H1 (cell line): ENCODE data around the gene CABP5. TPM values are rescaled to one million over a fixed set of nuclear protein-coding genes. Genes with fewer than 3 reads are reported as not detected.
A peak's percentile ranks its signal among the peaks of the same experiment; 100 is the strongest.

ENCODE experiments used
- CTCF ChIA-PET: fragments of 300-600 bp; sonication (Branson Sonifier 250); formaldehyde crosslinking; loops from one replicate; lab custom pipeline; 2021; ENCODE audit not compliant: partially characterized antibody; lab: Charles Lee
- POLR2A ChIA-PET: fragments of 300-600 bp; sonication (Branson Sonifier 250); formaldehyde crosslinking; loops from one replicate; lab custom pipeline; 2021; ENCODE audit warnings: inconsistent platforms; ENCODE audit not compliant: partially characterized antibody; lab: Charles Lee
- DNase-seq, 2 experiments: peaks; one replicate each; pipeline versions ENCODE4 v3.0.0 to v3.0.0-alpha.2; 2010 to 2022; ENCODE audit warnings: low spot score in 2 of 2, low read depth in 1 of 2, mixed read lengths in 1 of 2
- FAIRE-seq: peaks from 2 replicates; lab custom pipeline; 2011; peaks lifted over from hg19 to GRCh38; lab: Jason Lieb, UNC
- H2AFZ ChIP-seq: 2 replicates; pipeline ENCODE4 v1.8.1; 2012; ENCODE audit warnings: low read length, inconsistent platforms
- H2AK5ac ChIP-seq: 2 replicates; pipeline ENCODE4 v1.6.1; 2013; ENCODE audit warnings: low read depth, low read length
- H2BK120ac ChIP-seq: replicated peaks from 2 replicates; pipeline ENCODE3; 2013; ENCODE audit warnings: low read depth, low read length, inconsistent platforms
- H2BK12ac ChIP-seq: 2 replicates; pipeline ENCODE4 v1.6.1; 2013; ENCODE audit warnings: low read depth, low read length
- H2BK15ac ChIP-seq: 2 replicates; pipeline ENCODE4 v1.6.1; 2013; ENCODE audit warnings: low read length
- H2BK20ac ChIP-seq: 2 replicates; pipeline ENCODE4 v1.6.1; 2013; ENCODE audit warnings: low read length
- H2BK5ac ChIP-seq: 2 replicates; pipeline ENCODE4 v1.6.1; 2013; ENCODE audit warnings: low read depth, low read length
- H3K14ac ChIP-seq: 2 replicates; pipeline ENCODE4 v1.6.1; 2013; ENCODE audit warnings: inconsistent platforms; ENCODE audit not compliant: insufficient read length
- H3K18ac ChIP-seq: 2 replicates; pipeline ENCODE4 v1.6.1; 2013; ENCODE audit warnings: low read length; ENCODE audit errors: extremely low read depth
- H3K23ac ChIP-seq: 2 replicates; pipeline ENCODE4 v1.6.1; 2013; ENCODE audit warnings: inconsistent platforms; ENCODE audit not compliant: insufficient read length
- H3K23me2 ChIP-seq: 2 replicates; pipeline ENCODE4 v1.6.1; 2013; ENCODE audit warnings: low read depth, low read length
- H3K27ac ChIP-seq: 2 replicates; pipeline ENCODE4 v1.6.1; 2011; ENCODE audit warnings: low read depth, low read length, inconsistent platforms
- H3K27me3 ChIP-seq, 4 experiments: replicated peaks in 1 of 4; 1 replicate in 1 of 4; 2 replicates in 3 of 4; pipeline versions ENCODE4 v1.6.1 to v1.8.1; 2011 to 2013; ENCODE audit warnings: low read length in 3 of 4, mild to moderate bottlenecking in 3 of 4, inconsistent platforms in 2 of 4, mixed read lengths in 2 of 4, moderate library complexity in 1 of 4; ENCODE audit not compliant: control insufficient read depth in 3 of 4, insufficient read depth in 3 of 4; ENCODE audit errors: extremely low read depth in 1 of 4
- H3K36me3 ChIP-seq, 4 experiments: 2 replicates each; pipeline versions ENCODE4 v1.6.1 to v1.8.1; 2011 to 2013; ENCODE audit warnings: mild to moderate bottlenecking in 4 of 4, low read length in 3 of 4, moderate library complexity in 2 of 4, control low read depth in 1 of 4, inconsistent platforms in 1 of 4; ENCODE audit not compliant: insufficient read depth in 4 of 4, control insufficient read depth in 2 of 4
- H3K4ac ChIP-seq: replicated peaks from 2 replicates; pipeline ENCODE3; 2013; ENCODE audit warnings: low read length, low read depth, mixed read lengths, inconsistent platforms; ENCODE audit not compliant: insufficient read length
- H3K4me1 ChIP-seq, 4 experiments: replicated peaks in 1 of 4; 1 replicate in 1 of 4; 2 replicates in 3 of 4; pipeline versions ENCODE4 v1.6.1 to v1.8.1; 2011 to 2013; ENCODE audit warnings: low read length in 3 of 4, inconsistent platforms in 2 of 4, mixed read lengths in 1 of 4; ENCODE audit not compliant: insufficient read depth in 4 of 4, control insufficient read depth in 3 of 4
- H3K4me2 ChIP-seq, 2 experiments: 2 replicates each; pipeline versions ENCODE4 v1.6.1 to v1.8.1; 2011 to 2013; ENCODE audit warnings: low read depth in 2 of 2, low read length in 2 of 2, control low read depth in 1 of 2, inconsistent platforms in 1 of 2, mild to moderate bottlenecking in 1 of 2; ENCODE audit not compliant: insufficient read depth in 1 of 2
- H3K4me3 ChIP-seq, 4 experiments: fragments of 200-600, 300-600 bp in 1 of 4; sonication (generic), shearing (Covaris generic), sonication (Bioruptor Twin) in 1 of 4; 2 replicates each; pipeline versions ENCODE4 v1.5.1 to v1.8.1; 2011 to 2016; ENCODE audit warnings: low read length in 4 of 4, low read depth in 3 of 4, control low read depth in 2 of 4, inconsistent platforms in 2 of 4, mild to moderate bottlenecking in 2 of 4, mixed read lengths in 1 of 4, moderate library complexity in 1 of 4; ENCODE audit not compliant: insufficient read depth in 2 of 4; ENCODE audit errors: extremely low read depth in 1 of 4
- H3K56ac ChIP-seq: replicated peaks from 2 replicates; pipeline ENCODE3; 2013; ENCODE audit warnings: low read depth, mild to moderate bottlenecking, mixed read lengths, low read length, inconsistent platforms; ENCODE audit not compliant: insufficient read length
- H3K79me1 ChIP-seq: 2 replicates; pipeline ENCODE4 v1.6.1; 2013; ENCODE audit warnings: low read depth, low read length, control low read depth
- H3K79me2 ChIP-seq, 2 experiments: 2 replicates each; pipeline versions ENCODE4 v1.6.1 to v1.8.1; 2012 to 2013; ENCODE audit warnings: low read length in 2 of 2, mild to moderate bottlenecking in 2 of 2, inconsistent platforms in 1 of 2; ENCODE audit not compliant: insufficient read depth in 2 of 2, control insufficient read depth in 1 of 2
- H3K9ac ChIP-seq, 4 experiments: replicated peaks in 1 of 4; 1 replicate in 1 of 4; 2 replicates in 3 of 4; pipeline versions ENCODE4 v1.6.1 to v1.8.1; 2011 to 2013; ENCODE audit warnings: low read depth in 3 of 4, low read length in 3 of 4, control low read depth in 2 of 4, mild to moderate bottlenecking in 2 of 4, moderate library complexity in 2 of 4, inconsistent platforms in 1 of 4; ENCODE audit errors: extremely low read depth in 1 of 4
- H3K9me3 ChIP-seq, 2 experiments: 2 replicates each; pipeline versions ENCODE4 v1.6.1 to v1.8.1; 2012 to 2013; ENCODE audit warnings: mild to moderate bottlenecking in 2 of 2, moderate library complexity in 2 of 2, control low read depth in 1 of 2, inconsistent platforms in 1 of 2, low read depth in 1 of 2, low read length in 1 of 2, mixed read lengths in 1 of 2; ENCODE audit not compliant: insufficient read depth in 2 of 2
- H4K20me1 ChIP-seq, 2 experiments: replicated peaks in 1 of 2; 2 replicates each; pipeline versions ENCODE3 to v1.8.1; 2011 to 2013; ENCODE audit warnings: inconsistent platforms in 2 of 2, low read length in 2 of 2, mild to moderate bottlenecking in 1 of 2; ENCODE audit not compliant: insufficient read depth in 2 of 2, control insufficient read depth in 1 of 2
- H4K5ac ChIP-seq: 2 replicates; pipeline ENCODE4 v1.6.1; 2013; ENCODE audit warnings: low read length, low read depth, mixed read lengths, inconsistent platforms; ENCODE audit not compliant: insufficient read length
- H4K8ac ChIP-seq: 2 replicates; pipeline ENCODE4 v1.8.0; 2013; ENCODE audit warnings: mild to moderate bottlenecking, moderate library complexity, low read length, inconsistent platforms; ENCODE audit not compliant: insufficient read depth; ENCODE audit errors: extremely low read depth
- H4K91ac ChIP-seq: replicated peaks from 2 replicates; pipeline ENCODE3; 2013; ENCODE audit warnings: low read length, mixed read lengths, inconsistent platforms; ENCODE audit not compliant: insufficient read length
- ASH2L ChIP-seq: fragments of 200-600, 300-600 bp; sonication (generic); IDR thresholded peaks from one replicate; pipeline ENCODE4 v1.7.1; 2017; ENCODE audit warnings: low read length
- BRCA1 ChIP-seq: IDR thresholded peaks from 2 replicates; pipeline ENCODE4 v1.6.1; 2012; ENCODE audit warnings: low read depth, low read length, improper control_type of control experiment
- CBX8 ChIP-seq: fragments of 300-800, 300-1000 bp; sonication (generic); IDR thresholded peaks from 2 replicates; pipeline ENCODE4 v1.7.1; 2016; ENCODE audit warnings: low read depth, low read length, borderline replicate concordance
- CHD1 ChIP-seq: IDR thresholded peaks from 2 replicates; pipeline ENCODE4 v1.6.1; 2012; ENCODE audit warnings: low read depth, low read length, improper control_type of control experiment
- EP300 ChIP-seq, 2 experiments: IDR thresholded peaks; 1 replicate in 1 of 2; 2 replicates in 1 of 2; pipeline ENCODE4 v1.6.1; 2011 to 2012; ENCODE audit warnings: low read depth in 2 of 2, low read length in 2 of 2, mild to moderate bottlenecking in 2 of 2, borderline replicate concordance in 1 of 2, inconsistent platforms in 1 of 2, moderate library complexity in 1 of 2
- KDM1A ChIP-seq: fragments of 200-600, 300-600 bp; sonication (generic); IDR thresholded peaks from 2 replicates; pipeline ENCODE4 v1.7.1; 2016; ENCODE audit warnings: mild to moderate bottlenecking, low read length, borderline replicate concordance
- KDM5A ChIP-seq: fragments of 200-600 bp; IDR thresholded peaks from 2 replicates; pipeline ENCODE4 v1.7.1; 2012; ENCODE audit warnings: mild to moderate bottlenecking, low read length, inconsistent platforms, mixed read lengths
- NRF1 ChIP-seq: IDR thresholded peaks from 2 replicates; pipeline ENCODE4 v1.6.1; 2011; ENCODE audit warnings: mild to moderate bottlenecking, low read depth, low read length, improper control_type of control experiment
- PHF8 ChIP-seq: fragments of 200-600 bp; sonication (generic); conservative IDR thresholded peaks from 2 replicates; pipeline ENCODE4 v1.7.1; 2012; ENCODE audit warnings: low read depth, mild to moderate bottlenecking, inconsistent platforms, low read length, moderate library complexity
- RBBP5 ChIP-seq: IDR thresholded peaks from 2 replicates; pipeline ENCODE4 v1.7.1; 2012; ENCODE audit warnings: low read depth, mild to moderate bottlenecking, inconsistent platforms, low read length, moderate library complexity, borderline replicate concordance
- RXRA ChIP-seq: IDR thresholded peaks from 2 replicates; pipeline ENCODE4 v1.6.1; 2011; ENCODE audit warnings: low read depth, mild to moderate bottlenecking, low read length, moderate library complexity; ENCODE audit not compliant: insufficient read depth
- SAP30 ChIP-seq: fragments of 300-600 bp; sonication (generic); IDR thresholded peaks from 2 replicates; pipeline ENCODE4 v1.7.1; 2012; ENCODE audit warnings: low read length, moderate library complexity, mild to moderate bottlenecking, inconsistent platforms; ENCODE audit not compliant: insufficient read depth, insufficient replicate concordance
- SP4 ChIP-seq: IDR thresholded peaks from 2 replicates; pipeline ENCODE4 v1.6.1; 2012; ENCODE audit warnings: low read length, inconsistent platforms
- WGBS, 2 experiments: shearing (Covaris generic) in 1 of 2; methylation state at CpG; one replicate each; pipeline versions ENCODE4 v1.1.6 to v1.1.7; 2013 to 2015; ENCODE audit warnings: low lambda C conversion rate in 2 of 2, mixed read lengths in 2 of 2, inconsistent platforms in 1 of 2, low coverage in 1 of 2, missing lambda C conversion rate in 1 of 2; ENCODE audit not compliant: insufficient replicate concordance in 2 of 2, insufficient coverage in 1 of 2, insufficient read length in 1 of 2; ENCODE audit errors: extremely low coverage in 1 of 2, missing lambda C conversion rate in 1 of 2; 5-methylcytosine and 5-hydroxymethylcytosine counted together
- polyA plus RNA-seq, 7 experiments: library from polyadenylated mRNA; depleted of rRNA in 3 of 7; stranded (reverse) in 5 of 7; unstranded in 2 of 7; fragments of >200 nt in 5 of 7; fragments of 200-250 nt in 2 of 7; gene quantifications; 1 replicate in 5 of 7; 2 replicates in 1 of 7; 4 replicates in 1 of 7; pipeline versions ENCODE4 v1.2.1 to v1.2.3, GENCODE V29; 2011 to 2013; ENCODE audit warnings: missing spikeins in 2 of 7, mixed read lengths in 2 of 7
- total RNA-seq: library from RNA; stranded (reverse); fragmentation: NEBNext Ultra II Directional; extraction: Animal tissue kit (Norgen Biotek cat#: 25700); gene quantifications from 2 replicates; pipeline ENCODE4 v1.2.1, GENCODE V29; 2021
- TF ChIP-seq, protein P1 (sequence below): IDR thresholded peaks from 2 replicates; pipeline ENCODE4 v1.6.1; 2012; ENCODE audit warnings: inconsistent platforms

CABP5 gene
- total and polyA plus RNA-seq, 2 of the 8 experiments (the other 6 are each of a cell fraction or from before 2014, with no cell fraction given), result not detected

DNA sequence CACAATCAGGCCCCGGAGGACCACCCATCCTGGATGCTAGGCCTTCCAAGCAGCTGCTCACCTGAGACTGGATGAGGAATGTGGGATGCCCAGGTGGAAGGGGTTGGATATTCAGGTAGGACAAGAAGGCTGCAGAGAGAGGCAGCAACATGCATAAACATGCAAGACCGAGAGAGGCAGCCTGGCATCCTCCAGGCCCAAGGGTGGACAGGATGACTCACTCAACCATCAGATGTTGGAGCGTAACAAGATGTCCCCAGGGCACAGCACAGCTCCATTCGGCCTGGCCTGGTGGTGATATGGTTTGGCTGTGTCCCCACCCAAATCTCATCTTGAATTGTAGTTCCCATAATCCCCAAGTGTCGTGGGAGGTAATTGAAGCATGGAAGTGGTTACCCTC lies 10.0 kb upstream of the CABP5 start:
- H3K56ac ChIP-seq, result no peak overlapping the region
- no peak overlapping the region for H4K5ac ChIP-seq
- H3K23ac ChIP-seq, result no peak overlapping the region
- H2BK20ac ChIP-seq, result no peak overlapping the region
- H2AK5ac ChIP-seq, result no peak overlapping the region
- no peak overlapping the region for H3K4me3 ChIP-seq
- FAIRE-seq (no peak), DNase-seq (no peak)
- H2BK5ac ChIP-seq, result no peak overlapping the region
- no peak overlapping the region for H3K27ac ChIP-seq
- H2AFZ ChIP-seq, result no peak overlapping the region
- H3K18ac ChIP-seq, result no peak overlapping the region
- H3K9ac ChIP-seq, result no peak overlapping the region
- no peaks in the 10 kb centered on the region for H3K23me2 ChIP-seq
- H2BK120ac ChIP-seq, result no peak overlapping the region
- no peaks in the 10 kb centered on the region for H4K20me1 ChIP-seq
- POLR2A ChIA-PET, result interaction anchor here (1.2 kb wide), 1 partner anchor 90 kb away, joined by 3 read pairs; no protein-coding TSS in a partner anchor
- no peak overlapping the region for H2BK15ac ChIP-seq
- 93% methylated on average over 5 of the region's 5 CpGs; no CpG with 5 or more reads in 1 of the 2 experiments for WGBS, 2 experiments
- no peak overlapping the region for H3K4ac ChIP-seq
- no peak overlapping the region for H3K4me2 ChIP-seq
- no peaks in the 10 kb centered on the region for H3K9me3 ChIP-seq
- TF ChIP-seq PHF8 (no peak), CBX8 (no peak), BRCA1 (no peak), RBBP5 (no peak), CHD1 (no peak), KDM1A (no peak), RXRA (no peak), ASH2L (no peak), EP300 (IDR thresholded peaks at IDR 0.05; ENCODE audit: borderline replicate concordance in 1 of 2, low read depth in 2 of 2, low read length in 2 of 2) (no peak), SAP30 (no peak), SP4 (no peak), NRF1 (no peak), KDM5A (no peak)
- TF ChIP-seq, protein P1, sequence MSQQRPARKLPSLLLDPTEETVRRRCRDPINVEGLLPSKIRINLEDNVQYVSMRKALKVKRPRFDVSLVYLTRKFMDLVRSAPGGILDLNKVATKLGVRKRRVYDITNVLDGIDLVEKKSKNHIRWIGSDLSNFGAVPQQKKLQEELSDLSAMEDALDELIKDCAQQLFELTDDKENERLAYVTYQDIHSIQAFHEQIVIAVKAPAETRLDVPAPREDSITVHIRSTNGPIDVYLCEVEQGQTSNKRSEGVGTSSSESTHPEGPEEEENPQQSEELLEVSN, result no peak
- H4K8ac ChIP-seq, result peak overlapping the region; percentile 79; the same call in 1 of the 2 replicates
- CTCF ChIA-PET, result no interaction called here
- no peaks in the 10 kb centered on the region for H3K79me1 ChIP-seq
- no peaks in the 10 kb centered on the region for H3K79me2 ChIP-seq
- H4K91ac ChIP-seq, result no peak overlapping the region
- H3K36me3 ChIP-seq, result no peaks in the 10 kb centered on the region; a peak in 1 of 8 replicates
- no peak overlapping the region for H2BK12ac ChIP-seq
- no peaks in the 10 kb centered on the region for H3K27me3 ChIP-seq
- no peak overlapping the region for H3K14ac ChIP-seq
- H3K4me1 ChIP-seq, result no peaks in the 10 kb centered on the region
